GM21515 (cell line): ENCODE measurements around the gene BHLHE41.

Experiments used
- ATAC-seq: cut with Tn5 transposase; IDR thresholded peaks from one replicate; pipeline ENCODE4 v1.9.1; 2021; ENCODE audit not compliant: unreplicated experiment

Gene BHLHE41

GRCh38 chr12:26124446-26125399 lies at the start of gene BHLHE41:
Gene BHLHE41, minus strand, starts transcription at chr12:26125037. Its CDS starts 258 bp downstream, at chr12:26124779.
- no peak for ATAC-seq

- ATAC-seq = no peak
Observed at GRCh38 chr12:26172946-26173552, 48.2 kb upstream of the BHLHE41 start.

DNA sequence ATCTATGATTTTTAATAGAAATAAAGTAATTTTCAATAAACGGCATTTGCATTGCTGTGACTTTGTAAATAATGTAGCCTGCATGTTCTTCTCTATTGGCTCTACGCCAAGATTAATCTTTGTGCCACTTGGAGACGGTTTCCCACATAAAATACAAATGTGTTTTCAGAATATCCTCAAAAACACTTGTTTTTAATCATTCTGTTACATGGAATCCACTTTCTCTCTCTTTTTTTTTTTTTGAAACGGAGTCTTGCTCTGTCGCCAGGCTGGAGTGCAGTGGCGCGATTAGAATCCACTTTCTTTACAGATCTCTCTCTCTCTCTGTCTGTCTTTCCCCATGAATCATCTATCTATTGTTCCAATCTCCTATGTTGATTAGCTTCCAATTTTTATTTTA lies 47.7 kb upstream of the BHLHE41 start:
- no peak for ATAC-seq

- no peak for ATAC-seq
Observed at GRCh38 chr12:26172013-26172412, 47.2 kb upstream of the BHLHE41 start.

GRCh38 chr12:26164118-26164517 lies 39.3 kb upstream of the BHLHE41 start:
- ATAC-seq = no peak

GRCh38 chr12:26162905-26163304 lies 38.1 kb upstream of the BHLHE41 start:
- ATAC-seq = peak; percentile 91

- no peak for ATAC-seq
Observed at GRCh38 chr12:26162174-26162573, 37.3 kb upstream of the BHLHE41 start.

DNA sequence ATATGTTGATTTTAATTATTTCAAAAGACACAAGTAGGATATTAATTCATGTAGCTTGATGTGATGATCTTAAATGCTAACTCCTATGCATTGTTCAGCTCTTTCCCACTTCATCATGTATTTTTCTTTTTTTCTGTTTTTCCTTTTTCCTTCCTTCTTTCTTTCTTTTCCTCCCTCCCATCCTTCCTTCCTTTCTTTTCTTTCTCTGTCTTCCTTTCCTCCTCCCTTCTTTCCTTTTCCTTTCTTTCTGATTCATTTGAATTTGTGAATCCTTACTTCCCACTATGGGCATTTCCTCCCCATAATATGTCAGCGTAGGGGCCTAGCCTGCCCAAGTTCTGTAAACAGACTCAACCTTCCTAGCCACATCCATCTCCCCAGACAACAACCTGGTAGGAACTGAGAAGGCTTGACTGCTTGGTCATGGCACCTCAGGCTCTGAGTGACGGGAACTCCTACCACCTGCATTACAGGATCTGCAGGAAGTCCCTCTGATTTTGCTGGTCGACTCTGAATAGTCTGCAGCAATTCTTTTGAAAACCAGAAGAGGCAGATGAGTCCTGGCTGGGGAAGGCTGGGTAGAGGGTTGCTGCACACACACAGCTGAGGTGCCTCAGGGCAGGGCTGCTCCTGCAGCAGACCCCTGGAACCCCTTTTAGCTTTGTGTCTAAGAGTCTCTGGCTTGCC lies 33.4 kb upstream of the BHLHE41 start:
- no peak for ATAC-seq

DNA sequence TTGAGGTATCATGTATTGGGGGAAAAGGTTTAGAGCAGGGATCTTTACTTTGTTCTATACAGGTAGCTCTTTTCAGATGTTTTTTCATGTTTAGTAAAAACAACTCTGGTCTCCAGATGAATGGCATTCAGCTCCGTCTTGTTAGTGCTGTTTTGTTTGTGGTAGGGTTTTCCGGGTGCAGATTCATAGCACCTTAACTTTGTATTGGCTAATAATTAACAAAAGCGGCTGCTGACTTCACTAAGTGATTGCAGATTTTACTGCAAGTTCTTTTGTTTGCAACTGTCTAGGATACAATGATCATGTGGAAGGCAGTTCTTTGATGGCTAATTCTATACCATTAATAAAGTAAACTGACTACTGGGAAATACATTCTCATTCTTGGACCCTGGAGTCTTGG lies 32.2 kb upstream of the BHLHE41 start:
- ATAC-seq = peak; percentile 4

DNA sequence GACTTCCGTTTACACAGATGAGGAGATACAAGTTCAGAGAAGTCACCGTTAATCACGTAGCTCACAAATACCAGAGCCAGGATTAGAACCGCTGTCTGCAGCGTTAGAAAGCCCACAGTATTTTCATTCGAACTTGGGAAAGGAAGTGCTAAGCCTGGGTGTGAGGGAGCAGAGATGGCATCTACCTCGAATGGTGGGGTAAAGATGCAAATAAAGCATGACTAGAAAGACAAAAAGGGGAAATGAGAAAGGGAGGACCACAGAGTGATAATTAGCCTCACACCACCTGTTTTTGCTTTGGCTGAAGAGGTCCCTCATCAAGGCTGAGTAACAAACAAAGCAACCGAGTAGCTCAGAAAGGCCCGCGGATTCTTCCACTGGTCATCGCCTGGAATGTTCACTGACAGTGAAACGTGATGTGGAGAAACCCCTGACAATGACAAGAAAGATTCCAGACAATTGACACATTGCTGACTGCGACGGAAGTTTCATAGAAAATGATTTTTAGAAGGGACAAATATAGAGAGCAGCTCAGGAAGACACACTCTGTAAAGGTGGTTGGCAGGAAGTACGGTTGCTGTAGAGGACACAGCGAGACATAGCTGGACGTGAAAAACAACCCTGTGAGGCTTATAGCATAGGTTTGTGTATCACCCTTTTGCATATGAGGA lies 31.5 kb upstream of the BHLHE41 start:
- ATAC-seq = peak; percentile 88

DNA sequence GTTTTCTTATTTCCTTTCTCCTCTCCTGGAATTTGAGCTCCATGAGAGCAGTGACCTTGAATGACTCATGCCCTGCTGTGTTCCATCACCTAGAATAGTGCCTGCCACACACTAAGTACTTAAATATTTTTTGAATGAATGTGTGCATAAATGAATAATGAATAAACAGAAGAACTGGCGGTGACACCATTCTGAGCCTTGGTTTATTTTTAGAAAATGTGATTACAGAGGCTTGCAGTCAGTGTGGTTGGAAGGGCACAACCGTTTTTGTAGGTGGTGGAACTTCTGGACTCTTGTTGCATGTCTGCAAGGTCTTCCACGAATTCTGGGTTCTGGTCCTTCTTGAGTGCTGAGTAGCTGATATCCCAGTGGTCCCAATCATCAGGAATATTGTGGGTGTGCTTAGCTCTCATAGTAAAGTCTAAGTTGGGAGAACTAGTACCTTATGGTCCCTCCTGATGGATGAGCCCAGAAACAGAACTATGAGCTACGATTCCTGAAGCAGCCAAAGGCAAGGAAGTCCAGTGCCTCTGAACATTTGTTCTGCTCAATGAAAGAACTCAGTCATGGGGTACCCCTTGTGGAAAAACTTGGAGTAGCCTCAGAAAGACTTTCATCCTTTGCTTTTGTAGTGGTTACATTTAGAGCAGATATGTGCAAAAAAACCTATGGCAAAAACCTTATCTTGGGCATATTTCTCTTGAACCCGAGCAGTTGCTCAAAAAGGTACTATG lies 28.8 kb upstream of the BHLHE41 start:
- ATAC-seq = no peak

GRCh38 chr12:26152507-26153102 lies 27.8 kb upstream of the BHLHE41 start:
- ATAC-seq = no peak

- ATAC-seq = no peak
Observed at GRCh38 chr12:26150736-26151450, 26.1 kb upstream of the BHLHE41 start.

- no peak for ATAC-seq
Observed at GRCh38 chr12:26149968-26150500, 25.2 kb upstream of the BHLHE41 start.

- ATAC-seq = no peak
Observed at GRCh38 chr12:26148291-26148690, 23.5 kb upstream of the BHLHE41 start.

DNA sequence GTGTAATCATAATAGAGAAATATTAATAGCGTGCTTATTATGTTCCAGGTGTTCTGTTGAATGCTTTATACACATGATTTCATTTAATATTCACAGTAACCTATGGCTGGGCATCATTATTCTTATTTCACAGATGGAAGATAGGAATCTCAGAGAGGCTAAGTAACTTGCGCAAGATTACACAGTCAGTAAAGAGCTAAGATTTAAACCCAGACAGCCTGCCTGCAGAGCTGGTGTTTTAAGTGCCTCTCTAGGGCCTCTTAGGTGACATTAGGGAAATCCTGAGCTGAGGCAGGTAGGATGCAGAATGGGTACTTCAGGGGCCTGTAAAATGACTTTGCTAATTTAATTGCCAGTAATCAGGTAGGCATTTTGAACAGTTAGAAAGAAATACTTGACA lies 18.5 kb upstream of the BHLHE41 start:
- ATAC-seq = no peak

DNA sequence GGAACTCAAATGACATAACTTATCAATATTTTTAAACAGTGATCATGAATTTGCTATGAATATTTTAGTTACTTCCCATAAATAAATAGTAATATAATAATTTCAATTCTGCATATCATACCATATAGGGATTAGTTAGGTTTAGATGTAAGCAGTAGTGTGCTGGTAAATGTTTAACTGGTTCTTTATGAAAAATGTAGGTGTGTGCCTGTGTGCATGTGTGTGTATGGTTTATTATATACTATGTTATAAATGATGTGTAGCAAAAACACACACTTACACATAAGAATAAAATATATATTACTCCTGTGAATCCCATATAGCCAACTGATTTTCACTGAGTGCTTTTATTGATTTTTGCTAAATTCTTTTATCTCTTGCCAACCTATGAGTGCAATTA lies 14.0 kb upstream of the BHLHE41 start:
- no peak for ATAC-seq

- no peak for ATAC-seq
Observed at GRCh38 chr12:26136688-26137087, 11.9 kb upstream of the BHLHE41 start.

DNA sequence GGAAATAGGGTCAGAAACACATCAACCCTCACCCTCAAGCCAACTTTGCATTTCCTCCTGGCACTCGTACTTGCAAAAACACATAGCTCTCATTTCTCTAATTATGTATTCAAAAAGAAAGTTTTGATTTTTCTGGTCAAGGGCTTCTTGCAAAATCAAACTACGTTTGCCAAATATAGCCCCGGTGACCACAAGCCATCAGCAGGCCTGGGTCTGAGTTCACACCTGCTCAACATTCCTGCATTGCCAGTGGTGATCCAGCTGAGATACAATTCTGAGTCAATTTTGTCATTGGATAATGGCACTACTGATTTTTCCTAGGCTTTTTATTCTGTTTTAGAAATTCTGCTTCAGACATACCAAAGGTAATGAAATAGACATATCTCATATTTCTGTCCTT lies 10.7 kb upstream of the BHLHE41 start:
- ATAC-seq = no peak
